GM21381 (cell line): ENCODE results near the gene DMBT1.

Experiments
- ATAC-seq: cut with Tn5 transposase; IDR thresholded peaks from one replicate; pipeline ENCODE4 v1.9.1; 2021; ENCODE audit warnings: mild to moderate bottlenecking, moderate library complexity; ENCODE audit not compliant: unreplicated experiment

DMBT1 gene

DNA sequence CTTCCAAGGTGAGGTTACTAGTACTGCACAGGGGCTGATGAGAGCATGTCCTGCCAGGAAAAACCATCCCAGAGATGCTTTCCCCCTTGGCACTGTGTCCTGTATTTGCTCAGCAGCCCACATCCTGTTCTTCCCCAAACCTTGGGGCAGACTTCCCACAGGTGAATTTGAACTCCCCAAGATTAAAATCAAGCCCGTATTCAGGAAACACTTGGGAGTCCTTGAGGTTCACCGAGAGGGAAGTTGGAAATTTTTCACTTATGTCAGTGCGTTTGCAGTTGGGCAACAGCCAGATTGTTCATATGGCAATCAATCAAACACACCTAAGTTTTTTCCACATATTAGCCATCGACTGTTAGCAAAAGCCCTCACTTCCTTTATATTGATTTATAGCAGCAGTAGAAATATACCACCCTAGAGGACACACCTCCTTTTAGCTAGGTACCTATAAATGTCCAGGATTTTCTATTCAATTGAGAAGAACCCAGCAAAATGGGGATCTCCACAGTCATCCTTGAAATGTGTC, at the start of gene DMBT1:
Gene DMBT1, plus strand, starts transcription at position 476 of the 526 bp plus-strand sequence. Its CDS starts 17 bp downstream, at position 493.
- no peak for ATAC-seq

DNA sequence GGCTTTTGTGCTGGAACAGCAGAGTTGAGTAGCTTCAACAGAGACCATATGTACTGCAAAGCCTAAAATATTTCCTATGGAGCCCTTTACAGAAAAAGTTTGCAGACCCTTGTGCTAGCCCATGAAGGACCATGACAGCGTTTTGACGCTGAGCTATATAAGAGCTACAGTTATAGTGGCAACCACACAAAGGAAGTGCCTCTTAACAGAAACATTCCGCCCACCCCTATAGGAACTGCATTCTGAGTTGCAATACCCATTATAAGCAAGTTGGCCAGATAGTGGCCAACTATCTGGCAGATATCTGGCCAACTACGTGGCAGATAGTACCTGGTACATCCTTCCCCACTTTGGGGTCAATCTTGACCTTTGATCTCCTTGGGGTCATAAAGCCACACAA, 47.5 kb upstream of the DMBT1 start:
- no peak for ATAC-seq

- ATAC-seq: no peak
Observed at GRCh38 chr10:122514045-122514840, 46.3 kb upstream of the DMBT1 start.

DNA sequence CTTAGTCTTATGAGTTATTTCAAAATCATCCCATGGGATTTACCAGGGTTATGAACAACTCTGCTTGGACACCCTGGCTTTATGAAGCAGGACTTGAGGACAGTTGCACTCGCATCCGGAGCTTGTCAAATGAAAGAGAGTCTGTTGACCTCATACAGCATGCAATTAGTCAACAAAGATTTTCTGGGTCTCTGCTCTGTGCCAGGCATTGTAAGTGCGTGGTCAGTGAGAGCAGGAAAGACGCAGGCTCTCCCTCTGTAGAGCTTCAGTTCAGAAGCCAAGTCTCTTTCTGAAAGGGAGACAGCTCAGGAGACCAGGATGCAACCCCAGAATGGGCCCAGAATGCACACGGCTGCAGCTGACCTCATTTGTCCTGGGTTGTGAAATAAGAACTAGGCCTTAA, 45.5 kb upstream of the DMBT1 start:
- no peak for ATAC-seq

- ATAC-seq: no peak
Observed at GRCh38 chr10:122515588-122516231, 44.8 kb upstream of the DMBT1 start.

DNA sequence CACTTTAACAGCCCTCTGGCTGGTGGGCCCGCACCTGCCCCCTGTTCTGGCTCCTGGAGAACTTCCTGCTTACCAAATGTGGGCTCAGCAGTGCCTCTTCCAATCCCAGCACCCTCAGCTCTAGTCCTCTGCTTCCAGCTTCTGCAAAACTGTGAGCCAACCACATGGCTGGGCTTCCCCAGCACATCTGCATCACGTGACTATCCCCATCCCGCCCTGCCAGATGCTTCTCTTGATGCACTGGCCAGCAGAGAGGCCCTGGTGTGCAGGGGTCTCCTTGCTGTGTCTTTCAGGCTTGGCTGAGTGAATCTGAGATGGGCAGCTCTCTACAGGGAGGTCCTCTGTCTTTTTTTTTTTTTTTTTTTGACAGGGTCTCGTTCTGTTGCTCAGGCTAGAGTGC, 43.8 kb upstream of the DMBT1 start:
- no peak for ATAC-seq

- no peak for ATAC-seq
Observed at GRCh38 chr10:122519144-122519543, 41.4 kb upstream of the DMBT1 start.

DNA sequence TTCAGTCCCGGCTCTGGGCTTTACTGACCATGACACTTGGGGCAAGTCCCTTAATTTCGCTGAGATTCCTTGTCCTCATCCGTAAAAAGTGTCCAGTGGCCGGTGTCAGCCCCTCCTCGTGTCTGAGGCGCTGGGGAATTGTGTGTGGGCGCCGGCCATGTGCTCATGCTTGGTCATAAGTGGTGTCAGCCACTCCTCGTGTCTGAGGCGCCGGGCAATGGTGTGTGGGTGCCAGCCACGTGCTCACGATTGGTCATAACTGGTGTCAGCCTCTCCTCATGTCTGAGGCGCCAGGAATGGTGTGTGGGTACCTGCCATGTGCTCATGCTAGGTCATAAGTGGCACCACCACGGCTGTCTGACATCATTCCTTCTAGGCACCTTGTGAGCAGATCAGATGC, 40.7 kb upstream of the DMBT1 start:
- ATAC-seq: no peak

GRCh38 chr10:122521011-122521410, 39.5 kb upstream of the DMBT1 start:
- no peak for ATAC-seq

- no peak for ATAC-seq
Observed at GRCh38 chr10:122524811-122525210, 35.7 kb upstream of the DMBT1 start.

DNA sequence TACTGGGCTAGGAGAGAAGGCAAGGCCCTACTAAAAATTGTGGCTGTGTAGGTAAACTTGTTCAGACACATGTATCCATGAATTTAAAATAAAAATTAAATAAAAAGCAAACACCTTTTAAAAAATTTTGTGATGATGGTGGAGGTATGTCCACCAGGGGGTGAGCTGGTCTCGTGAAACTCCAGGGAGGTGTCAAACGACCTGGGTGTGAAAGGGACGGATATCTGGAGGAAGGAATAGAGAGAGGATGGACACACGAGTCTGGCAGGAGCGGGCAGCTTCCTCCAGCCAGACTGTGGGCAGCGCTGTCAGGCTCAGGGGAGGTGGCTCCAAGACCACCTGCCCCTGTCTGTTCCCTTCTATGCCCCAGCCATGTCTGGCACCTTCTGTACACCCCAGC, 34.8 kb upstream of the DMBT1 start:
- ATAC-seq: no peak

DNA sequence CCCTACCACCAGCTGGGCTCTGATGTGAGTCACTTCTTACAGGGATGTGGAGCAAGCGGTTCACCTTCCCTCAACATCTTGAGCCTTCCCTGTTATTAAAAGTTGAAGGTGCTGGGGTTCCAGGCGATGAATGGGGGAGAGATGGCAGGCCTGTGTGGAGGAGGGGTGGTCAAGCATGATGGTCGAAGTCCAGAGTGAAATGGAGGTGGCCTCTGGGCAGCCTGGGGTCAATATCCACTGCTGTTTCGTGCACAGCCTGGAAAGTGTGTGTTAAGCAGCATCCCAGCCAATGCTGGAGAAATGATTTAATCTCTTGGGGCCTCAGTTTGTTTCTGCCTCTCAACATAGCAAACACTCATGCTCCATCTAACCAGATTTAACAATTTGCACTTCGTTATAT, 33.7 kb upstream of the DMBT1 start:
- no peak for ATAC-seq

DNA sequence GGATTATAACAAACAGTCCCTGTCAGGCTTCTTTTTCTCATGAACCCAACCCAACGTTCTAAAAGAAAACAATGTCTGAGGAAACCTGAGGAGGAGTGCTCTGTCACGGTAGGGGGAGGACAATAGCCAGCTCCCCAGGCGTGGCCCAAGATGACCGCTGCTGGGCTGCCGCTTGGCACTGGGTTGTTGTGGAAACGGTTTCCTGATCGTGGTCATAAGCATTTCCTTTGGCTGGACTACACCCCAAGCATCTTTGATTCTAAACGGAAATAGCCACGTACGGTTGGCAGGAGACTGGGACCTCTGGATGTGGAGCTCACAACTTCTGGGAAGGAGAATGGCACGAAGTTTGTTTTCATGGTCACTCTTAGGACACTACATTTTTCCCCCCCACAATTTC, 30.4 kb upstream of the DMBT1 start:
- no peak for ATAC-seq

DNA sequence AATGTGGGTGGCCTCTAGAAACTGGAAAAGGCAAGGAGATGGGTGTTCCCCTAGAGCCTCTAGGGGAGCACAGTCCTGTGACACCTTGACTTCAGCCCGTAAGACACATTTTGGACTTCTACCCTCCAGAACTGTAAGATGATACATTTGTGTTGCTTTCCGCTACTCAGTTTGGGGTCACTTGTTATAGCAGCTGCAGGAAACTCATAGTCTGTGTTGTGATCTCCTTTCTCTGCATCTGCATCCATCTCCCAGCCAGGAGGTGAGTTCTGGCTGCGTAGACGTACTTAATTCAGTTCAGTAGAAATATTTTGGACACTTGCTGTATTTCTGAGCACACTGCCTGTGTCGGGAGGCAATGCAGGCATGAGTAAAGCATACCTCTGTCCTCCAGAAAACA, 29.3 kb upstream of the DMBT1 start:
- no peak for ATAC-seq

DNA sequence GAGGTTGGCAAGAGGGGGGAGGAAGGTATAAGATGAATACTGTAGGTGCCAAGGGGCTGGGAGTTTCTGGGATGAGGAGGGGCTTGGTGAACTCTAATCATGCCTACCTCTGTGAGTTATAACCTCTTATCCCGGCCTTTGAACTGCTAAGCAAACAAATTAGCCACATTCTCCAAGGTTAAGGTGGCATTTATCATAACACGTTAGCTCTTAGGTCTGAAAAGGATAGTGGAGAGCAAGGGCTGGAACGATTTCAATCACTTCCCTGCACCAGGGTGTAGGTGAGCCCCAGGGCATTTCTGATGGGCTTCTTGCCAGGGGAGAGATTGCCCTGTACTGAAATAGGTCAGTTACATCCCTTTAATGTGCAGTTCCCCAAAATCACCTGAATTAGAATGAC, 28.6 kb upstream of the DMBT1 start:
- no peak for ATAC-seq

DNA sequence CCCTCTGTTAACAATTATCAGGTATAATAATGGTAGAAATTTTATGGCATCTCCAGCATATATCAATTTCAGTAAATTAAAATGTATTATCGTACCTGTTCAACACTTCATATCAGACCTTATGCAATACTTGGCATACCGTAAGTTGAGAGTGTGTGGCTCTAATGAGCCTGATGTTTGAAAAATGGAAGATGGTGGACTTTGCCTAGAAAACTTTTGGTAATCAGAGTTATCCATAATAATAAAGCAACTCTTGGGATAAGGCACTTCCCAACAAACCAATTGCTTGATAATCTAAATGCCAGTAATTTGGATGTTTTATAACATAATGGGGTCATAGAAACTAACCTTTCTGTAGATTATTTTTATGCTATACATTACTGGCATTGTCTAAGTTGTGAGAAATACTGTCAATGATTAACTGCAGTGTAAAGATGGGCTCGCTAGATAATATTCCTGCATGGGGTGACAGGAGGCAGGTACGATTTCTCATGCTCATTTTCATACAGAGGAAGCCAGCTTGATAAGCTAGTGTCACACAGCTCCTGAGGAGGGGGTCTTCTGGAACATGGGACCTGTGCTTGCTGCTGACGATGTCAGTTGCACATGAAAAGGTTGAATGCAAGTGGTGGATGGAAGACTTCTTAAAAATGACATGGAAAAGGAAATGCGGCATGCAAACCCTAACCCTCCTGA, 27.8 kb upstream of the DMBT1 start:
- no peak for ATAC-seq

DNA sequence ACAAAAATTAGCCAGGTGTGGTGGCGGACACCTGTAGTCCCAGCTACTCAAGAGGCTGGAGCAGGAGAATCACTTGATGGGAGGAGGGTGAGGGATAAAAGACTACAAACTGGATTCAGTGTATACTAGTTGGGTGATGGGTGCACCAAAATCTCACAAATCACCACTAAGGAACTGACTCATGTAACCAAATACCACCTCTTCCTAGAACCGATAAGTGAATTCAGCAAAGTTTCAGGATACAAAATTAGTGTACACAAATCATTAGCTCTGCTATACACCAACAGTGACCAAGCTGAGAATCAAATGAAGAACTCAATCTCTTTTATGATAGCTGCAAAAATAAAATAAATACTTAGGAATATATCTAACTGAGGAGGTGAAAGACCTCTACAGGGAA, 23.0 kb upstream of the DMBT1 start:
- ATAC-seq: no peak

- no peak for ATAC-seq
Observed at GRCh38 chr10:122541541-122542002, 19.0 kb upstream of the DMBT1 start.

DNA sequence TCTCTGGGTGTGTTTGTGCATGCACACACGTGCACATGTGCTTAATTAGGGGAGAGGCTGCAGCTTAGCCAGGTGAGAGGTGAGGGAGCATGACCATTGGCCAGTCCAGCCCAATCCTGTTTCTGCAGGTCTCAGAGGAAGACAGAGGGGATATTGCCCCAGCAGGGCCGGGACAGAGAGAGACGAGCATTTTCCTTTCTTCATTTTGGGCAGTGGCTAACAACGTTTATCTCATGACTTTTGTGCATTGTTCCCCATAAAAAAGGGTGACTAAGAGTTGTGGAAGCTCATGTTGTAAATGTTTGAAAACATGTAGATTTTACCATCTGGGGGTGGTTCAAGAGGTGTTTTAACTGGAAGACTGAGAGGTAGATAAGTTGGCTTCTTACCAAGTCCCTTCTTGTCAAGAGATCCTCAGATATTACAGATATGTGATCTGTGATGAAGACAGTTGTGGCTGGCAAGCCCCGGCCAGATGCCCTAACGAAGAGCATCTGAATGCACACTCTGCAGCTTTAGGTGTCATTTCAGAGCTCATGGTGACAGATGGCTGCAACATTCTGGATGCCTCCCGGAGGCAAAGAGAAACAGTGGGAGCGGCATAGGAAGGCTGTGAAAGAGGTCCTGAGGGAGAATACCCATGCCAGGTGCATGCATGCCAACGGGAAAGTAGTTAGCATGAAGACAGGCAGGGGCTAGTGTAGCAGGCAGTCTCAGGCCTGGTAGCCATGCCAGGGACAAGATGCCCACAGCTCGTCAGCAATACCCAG, 16.7 kb upstream of the DMBT1 start:
- no peak for ATAC-seq

DNA sequence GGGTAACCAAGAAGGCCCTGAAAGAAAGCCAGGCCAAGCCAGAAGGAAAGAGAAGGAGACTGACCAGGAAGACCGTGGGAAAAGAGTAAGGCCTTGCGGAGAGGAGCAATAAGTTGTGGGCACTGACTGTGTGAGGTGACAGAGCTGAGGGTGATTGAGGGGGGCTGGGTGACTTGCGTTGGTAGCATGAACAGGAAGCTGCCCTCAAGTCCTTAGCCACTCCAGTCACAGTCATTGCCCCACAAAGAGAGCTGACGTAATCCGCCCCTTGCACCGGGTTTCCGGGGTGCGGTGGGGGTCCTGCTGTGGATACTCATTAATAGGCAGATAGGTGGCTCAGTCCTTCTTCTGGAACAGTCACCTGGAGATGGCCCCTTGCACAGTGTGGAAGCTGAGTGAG, 16.1 kb upstream of the DMBT1 start:
- no peak for ATAC-seq

DNA sequence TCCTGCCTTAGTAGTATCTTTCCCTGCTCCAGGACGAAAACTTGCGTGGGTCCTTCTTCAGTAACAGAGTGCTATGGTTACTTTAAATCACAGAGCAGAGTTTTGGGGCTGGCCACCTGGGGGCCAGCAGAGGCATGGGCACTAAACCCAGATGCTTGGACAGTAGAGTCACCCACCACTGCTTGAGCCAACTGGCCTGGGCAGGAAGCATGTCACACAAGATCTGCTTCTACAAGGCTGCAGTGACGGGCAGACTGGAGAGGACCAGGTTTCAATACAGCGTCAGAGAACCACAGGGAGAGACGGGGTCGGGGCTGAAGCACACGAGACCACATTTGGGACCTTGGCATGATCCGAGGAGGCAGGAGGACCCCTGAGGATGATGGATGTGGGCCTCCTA, 14.3 kb upstream of the DMBT1 start:
- ATAC-seq: no peak
